WTC11 (cell line): Measurements from ENCODE around the gene SUPT20H. TPM values are rescaled to one million over a fixed set of nuclear protein-coding genes. Genes with fewer than 3 reads are reported as not detected.

ENCODE experiments used
- ATAC-seq: fragments of 200-7000 bp; cut with Tn5 transposase; 2 replicates; pipeline ENCODE4 v1.10.0; 2021; ENCODE audit warnings: mild to moderate bottlenecking, moderate library complexity
- CTCF ChIA-PET: fragments of 300-600 bp; sonication (Branson Sonifier 250); formaldehyde crosslinking; loops from one replicate; lab custom pipeline; 2021; ENCODE audit warnings: antibody characterized with exemption; lab: Charles Lee
- POLR2A ChIA-PET: fragments of 350-600 bp; sonication (Branson Sonifier 250); formaldehyde crosslinking; loops from one replicate; lab custom pipeline; 2021; ENCODE audit warnings: antibody characterized with exemption; lab: Charles Lee
- DNase-seq: peaks from one replicate; pipeline ENCODE4 v3.0.0; 2021; ENCODE audit warnings: low spot score
- H3K27ac Mint-ChIP-seq: 2 replicates; pipeline ENCODE4 v1.8.0; 2021; ENCODE audit warnings: mixed read lengths
- H3K27me3 Mint-ChIP-seq: 2 replicates; pipeline ENCODE4 v1.8.0; 2021; ENCODE audit warnings: low read depth, mild to moderate bottlenecking, moderate library complexity, mixed read lengths
- H3K36me3 Mint-ChIP-seq: 2 replicates; pipeline ENCODE4 v1.8.0; 2021; ENCODE audit warnings: mixed read lengths
- H3K4me1 Mint-ChIP-seq: 2 replicates; pipeline ENCODE4 v1.8.0; 2022; ENCODE audit warnings: mixed read lengths
- H3K4me3 Mint-ChIP-seq: 2 replicates; pipeline ENCODE4 v1.8.0; 2021; ENCODE audit warnings: mild to moderate bottlenecking, moderate library complexity, mixed read lengths
- H3K9me3 Mint-ChIP-seq: 2 replicates; pipeline ENCODE4 v1.8.0; 2021; ENCODE audit warnings: mixed read lengths
- ARID4B ChIP-seq: sonication (generic); formaldehyde crosslinking; IDR thresholded peaks from 2 replicates; pipeline ENCODE4 v1.8.0; 2023; ENCODE audit warnings: missing genetic modification reagents, mild to moderate bottlenecking, borderline replicate concordance
- ATF1 ChIP-seq: sonication (generic); formaldehyde crosslinking; IDR thresholded peaks from 2 replicates; pipeline ENCODE4 v1.8.1; 2023; ENCODE audit warnings: mild to moderate bottlenecking, moderate library complexity, missing genetic modification reagents
- CBFB ChIP-seq: sonication (generic); formaldehyde crosslinking; IDR thresholded peaks from 2 replicates; pipeline ENCODE4 v1.8.1; 2022; ENCODE audit warnings: mild to moderate bottlenecking, low read depth, missing genetic modification reagents
- CREM ChIP-seq: sonication (generic); formaldehyde crosslinking; IDR thresholded peaks from 2 replicates; pipeline ENCODE4 v1.8.1; 2022; ENCODE audit warnings: mild to moderate bottlenecking, missing genetic modification reagents, moderate library complexity
- CTCF ChIP-seq: fragments of 200-600 bp; IDR thresholded peaks from 2 replicates; pipeline ENCODE4 v1.8.0; 2022; ENCODE audit warnings: antibody characterized with exemption
- ESRRA ChIP-seq: sonication (generic); formaldehyde crosslinking; IDR thresholded peaks from 2 replicates; pipeline ENCODE4 v1.8.1; 2022; ENCODE audit warnings: mild to moderate bottlenecking, missing genetic modification reagents, borderline replicate concordance
- JAZF1 ChIP-seq: fragments of 250-450 bp; sonication (Bioruptor Pico); IDR thresholded peaks from 2 replicates; pipeline ENCODE4 v1.9.0; 2021; ENCODE audit warnings: moderate library complexity, mild to moderate bottlenecking, inconsistent platforms
- KAT7 ChIP-seq: sonication (generic); formaldehyde crosslinking; IDR thresholded peaks from 2 replicates; pipeline ENCODE4 v1.8.1; 2023; ENCODE audit warnings: missing genetic modification reagents, mild to moderate bottlenecking, borderline replicate concordance
- NFATC4 ChIP-seq: fragments of 250-450 bp; sonication (Bioruptor Pico); IDR thresholded peaks from 2 replicates; pipeline ENCODE4 v1.9.0; 2021; ENCODE audit warnings: mild to moderate bottlenecking
- NFYB ChIP-seq: sonication (generic); formaldehyde crosslinking; conservative IDR thresholded peaks from 2 replicates; pipeline ENCODE4 v1.8.0; 2022; ENCODE audit warnings: low read depth, missing genetic modification reagents
- RELA ChIP-seq: sonication (generic); formaldehyde crosslinking; IDR thresholded peaks from 2 replicates; pipeline ENCODE4 v1.8.1; 2022; ENCODE audit warnings: missing genetic modification reagents, mild to moderate bottlenecking, borderline replicate concordance
- SP1 ChIP-seq: sonication (generic); formaldehyde crosslinking; conservative IDR thresholded peaks from 2 replicates; pipeline ENCODE4 v1.8.1; 2022; ENCODE audit warnings: missing genetic modification reagents
- STAT6 ChIP-seq: sonication (generic); formaldehyde crosslinking; conservative IDR thresholded peaks from 2 replicates; pipeline ENCODE4 v1.8.1; 2023; ENCODE audit warnings: mild to moderate bottlenecking, low read depth, missing genetic modification reagents, moderate library complexity
- TEAD4 ChIP-seq: sonication (generic); formaldehyde crosslinking; IDR thresholded peaks from 2 replicates; pipeline ENCODE4 v1.8.0; 2022; ENCODE audit warnings: mild to moderate bottlenecking, missing genetic modification reagents
- TP53 ChIP-seq: sonication (generic); formaldehyde crosslinking; IDR thresholded peaks from 2 replicates; pipeline ENCODE4 v1.8.1; 2023; ENCODE audit warnings: mild to moderate bottlenecking, missing genetic modification reagents
- USF1 ChIP-seq: sonication (generic); formaldehyde crosslinking; IDR thresholded peaks from 2 replicates; pipeline ENCODE4 v1.8.0; 2022; ENCODE audit warnings: mild to moderate bottlenecking, missing genetic modification reagents
- USF2 ChIP-seq: sonication (generic); formaldehyde crosslinking; IDR thresholded peaks from 2 replicates; pipeline ENCODE4 v1.8.1; 2023; ENCODE audit warnings: mild to moderate bottlenecking, missing genetic modification reagents, moderate library complexity
- ZNF671 ChIP-seq: fragments of 250-450 bp; sonication (Bioruptor Pico); IDR thresholded peaks from 2 replicates; pipeline ENCODE4 v1.8.0; 2021; ENCODE audit warnings: mild to moderate bottlenecking
- total RNA-seq: library from RNA; stranded (reverse); gene quantifications from 3 replicates; pipeline ENCODE4 v1.2.3, GENCODE V29; 2021

Gene SUPT20H
- total RNA-seq, 1 experiment from 2014 or later: 68.0 TPM

- Mint-ChIP-seq H3K36me3 (no peaks in the 10 kb centered on the region), H3K27ac (no peak overlapping the region), H3K9me3 (no peaks in the 10 kb centered on the region), H3K4me3 (no peak overlapping the region), H3K4me1 (peaks cover 16% of the 10 kb centered on the region), H3K27me3 (no peaks in the 10 kb centered on the region)
- POLR2A ChIA-PET: interaction anchor here (0.6 kb wide), 1 partner anchor 379 kb away, joined by 4 read pairs; no protein-coding TSS in a partner anchor
- DNase-seq (no peak), ATAC-seq (no peak)
- CTCF ChIA-PET: interaction anchor here (0.6 kb wide), 1 partner anchor 201 kb away, joined by 4 read pairs; no protein-coding TSS in a partner anchor
- TF ChIP-seq CREM (CRISPR knock-in tag) (no peak), NFYB (CRISPR knock-in tag) (no peak)
Measured at GRCh38 chr13:37070145-37070695, 10.7 kb upstream of the SUPT20H start.

GRCh38 chr13:37069597-37070103, 10.2 kb upstream of the SUPT20H start:
- DNase-seq (no peak), ATAC-seq (no peak)
- Mint-ChIP-seq H3K36me3 (no peaks in the 10 kb centered on the region), H3K27me3 (no peaks in the 10 kb centered on the region), H3K27ac (no peak overlapping the region), H3K4me1 (peaks cover 17% of the 10 kb centered on the region), H3K4me3 (no peak overlapping the region), H3K9me3 (no peaks in the 10 kb centered on the region)
- ChIA-PET POLR2A (interaction anchor here (0.6 kb wide), 1 partner anchor 379 kb away, joined by 4 read pairs; no protein-coding TSS in a partner anchor), CTCF (interaction anchor here (0.6 kb wide), 1 partner anchor 200 kb away, joined by 4 read pairs; no protein-coding TSS in a partner anchor)
- TF ChIP-seq TP53 (CRISPR knock-in tag): no peak
- no peak for TF ChIP-seq USF2

GRCh38 chr13:37068962-37069361, 9.5 kb upstream of the SUPT20H start:
- no peaks in the 10 kb centered on the region for H3K9me3 Mint-ChIP-seq
- no peak for ATAC-seq
- TF ChIP-seq ESRRA: no peak
- TF ChIP-seq USF1 (CRISPR knock-in tag): no peak
- TF ChIP-seq ARID4B (CRISPR knock-in tag): no peak
- TF ChIP-seq NFATC4: no peak
- TF ChIP-seq STAT6 (CRISPR knock-in tag): no peak
- no peak for TF ChIP-seq SP1 (CRISPR knock-in tag)
- TF ChIP-seq CBFB (CRISPR knock-in tag): no peak
- no peak for TF ChIP-seq KAT7 (CRISPR knock-in tag)
- no peak for TF ChIP-seq RELA (CRISPR knock-in tag)
- TF ChIP-seq TEAD4: no peak
- TF ChIP-seq ZNF671 (CRISPR knock-in tag): no peak
- no peak for TF ChIP-seq ATF1 (CRISPR knock-in tag)
- no peak for TF ChIP-seq JAZF1 (CRISPR knock-in tag)
- TF ChIP-seq CTCF: no peak
- DNase-seq: no peak
- H3K27me3 Mint-ChIP-seq: no peaks in the 10 kb centered on the region
- H3K4me3 Mint-ChIP-seq: no peak overlapping the region
- H3K4me1 Mint-ChIP-seq: peaks cover 17% of the 10 kb centered on the region
- POLR2A ChIA-PET: no interaction called here
- H3K36me3 Mint-ChIP-seq: no peaks in the 10 kb centered on the region
- H3K27ac Mint-ChIP-seq: no peak overlapping the region
- CTCF ChIA-PET: no interaction called here
